ENCODE data around the gene LOXL4.

LOXL4 gene

DNA sequence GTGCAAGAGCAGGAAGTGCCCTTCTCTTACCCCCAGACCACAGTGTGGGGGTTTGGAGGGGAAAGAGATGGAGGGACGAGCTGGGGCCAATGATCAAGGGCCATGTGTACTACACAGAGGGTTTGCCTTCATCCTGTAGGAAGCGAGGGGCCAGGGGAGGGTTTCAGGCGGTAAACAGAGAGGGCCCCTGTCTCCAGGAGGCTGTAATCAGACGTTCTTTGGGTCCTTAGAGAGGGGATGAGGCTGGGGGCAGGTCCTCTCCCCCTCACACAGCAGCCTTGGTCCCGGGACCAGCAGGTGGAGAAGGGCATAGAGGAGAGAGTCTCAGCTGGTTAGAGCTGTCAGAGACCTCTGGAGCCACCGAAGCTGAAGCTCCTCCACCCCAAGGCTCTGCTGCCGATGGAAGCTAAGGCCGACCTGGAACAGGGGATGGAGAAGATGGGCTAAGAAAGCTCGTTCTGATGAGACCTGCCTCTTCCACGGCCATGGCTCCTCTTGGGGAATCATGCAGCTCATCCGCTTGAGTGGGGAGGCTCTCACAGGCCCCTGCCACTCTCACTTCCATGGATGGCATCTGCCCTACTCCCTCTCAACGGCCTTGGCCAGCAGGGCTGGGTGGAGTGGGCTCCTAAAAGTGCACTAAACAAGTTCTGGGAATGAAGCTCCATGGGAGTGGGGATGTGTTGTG is 3.5 kb downstream of the LOXL4 start:
- DNase-seq (ENCODE audit: low read depth, low spot score) = no peak

DNA sequence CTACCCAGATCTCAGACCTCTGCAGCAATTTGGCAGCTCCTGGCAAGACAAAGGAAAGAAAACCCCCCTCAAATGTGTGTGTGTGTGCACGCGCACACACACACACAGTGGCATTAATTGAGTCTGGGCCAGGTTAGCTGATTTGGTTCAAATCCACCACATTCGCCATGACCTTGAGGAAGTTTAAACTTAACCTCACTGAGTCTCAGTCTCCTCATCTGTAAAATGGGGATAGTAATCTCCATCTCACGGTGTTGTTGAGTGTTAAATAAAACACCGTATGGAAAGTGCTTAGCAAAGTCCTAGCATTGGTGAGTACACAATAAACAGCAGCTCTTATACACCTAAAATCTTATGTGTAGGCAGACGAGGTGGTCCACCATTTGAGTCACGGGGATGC is 4.9 kb downstream of the LOXL4 start:
- no peak for DNase-seq (ENCODE audit: low read depth, low spot score)

DNA sequence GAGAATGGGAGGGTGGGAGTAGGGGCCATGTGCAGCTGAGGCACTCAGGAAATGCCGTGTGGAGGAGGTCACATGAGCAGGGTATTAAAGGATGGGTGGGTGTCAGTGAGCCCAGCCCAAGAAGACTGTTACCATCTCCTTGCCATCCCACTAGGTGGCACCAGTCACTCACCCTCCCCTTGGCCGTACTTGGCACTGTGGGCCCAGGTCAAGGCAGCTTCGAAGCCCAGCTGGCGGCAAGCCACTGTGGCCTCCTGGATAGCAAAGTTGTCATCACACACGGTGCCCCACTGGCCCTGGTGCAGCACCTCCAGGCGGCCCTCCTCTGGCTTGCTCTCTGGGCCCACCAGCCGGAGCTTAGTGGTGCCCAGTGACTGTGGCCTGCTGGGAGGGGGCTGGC is 5.4 kb downstream of the LOXL4 start:
- no peak for DNase-seq (ENCODE audit: low read depth, low spot score)

DNA sequence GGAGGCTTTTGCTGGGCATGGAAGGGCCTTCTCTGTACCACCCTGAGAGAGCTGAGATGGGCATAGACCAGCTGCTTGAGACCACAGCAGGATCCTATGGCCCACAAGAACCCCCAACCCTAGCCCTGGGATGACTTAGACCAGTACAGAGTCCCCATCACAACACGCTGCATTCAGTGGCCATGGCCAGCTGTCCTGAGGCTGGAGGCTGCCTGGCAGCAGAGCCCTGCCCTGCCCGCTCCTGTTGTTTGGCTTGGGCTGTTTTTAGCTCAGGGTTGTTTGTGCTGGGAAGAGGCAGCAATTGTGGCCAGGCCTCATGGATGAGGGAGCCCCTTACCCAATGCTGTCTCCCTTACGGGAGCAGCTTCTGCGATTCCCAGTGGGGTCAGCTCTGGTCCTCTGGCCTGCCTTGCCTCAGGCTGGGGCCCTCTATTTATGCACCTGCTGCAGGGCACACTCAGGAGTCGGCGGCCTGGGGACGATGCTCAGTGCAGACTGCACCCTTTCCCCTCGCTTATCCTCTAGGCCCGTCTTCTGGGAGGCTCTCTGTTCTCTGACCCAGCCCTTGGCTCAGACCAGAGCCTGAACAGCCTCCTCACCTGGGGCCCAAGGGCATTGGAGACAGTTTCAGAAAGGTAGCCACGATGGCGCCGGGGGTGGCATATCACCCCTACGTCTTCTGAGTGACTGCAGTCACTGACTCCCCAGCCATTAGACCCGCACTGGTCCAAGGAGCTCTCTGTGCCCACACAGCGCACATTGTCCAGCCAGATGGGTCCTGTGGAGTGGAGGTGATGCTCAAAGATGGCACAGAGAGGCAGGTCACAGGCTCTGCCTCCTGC is 6.3 kb downstream of the LOXL4 start:
- no peak for DNase-seq (ENCODE audit: low read depth, low spot score)

DNA sequence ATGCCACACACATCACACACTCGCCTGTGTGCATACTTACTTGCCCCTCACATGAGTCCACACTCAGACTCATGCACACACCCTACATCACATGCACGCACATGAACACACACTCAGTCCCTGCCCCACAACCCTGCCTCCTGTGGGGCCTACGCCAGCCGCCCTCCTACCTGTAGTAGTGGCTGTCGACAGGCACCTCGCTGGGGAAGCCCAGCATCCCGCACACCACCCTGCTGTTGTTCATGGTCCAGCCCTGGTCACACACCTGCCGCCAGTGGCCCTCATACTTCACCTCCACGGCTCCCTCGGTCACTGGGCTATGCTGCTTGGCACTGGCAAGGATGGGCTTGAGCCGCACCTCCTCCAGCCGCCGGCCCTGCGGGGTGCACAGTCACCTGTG is 7.2 kb downstream of the LOXL4 start:
- DNase-seq (ENCODE audit: low read depth, low spot score) = no peak

DNA sequence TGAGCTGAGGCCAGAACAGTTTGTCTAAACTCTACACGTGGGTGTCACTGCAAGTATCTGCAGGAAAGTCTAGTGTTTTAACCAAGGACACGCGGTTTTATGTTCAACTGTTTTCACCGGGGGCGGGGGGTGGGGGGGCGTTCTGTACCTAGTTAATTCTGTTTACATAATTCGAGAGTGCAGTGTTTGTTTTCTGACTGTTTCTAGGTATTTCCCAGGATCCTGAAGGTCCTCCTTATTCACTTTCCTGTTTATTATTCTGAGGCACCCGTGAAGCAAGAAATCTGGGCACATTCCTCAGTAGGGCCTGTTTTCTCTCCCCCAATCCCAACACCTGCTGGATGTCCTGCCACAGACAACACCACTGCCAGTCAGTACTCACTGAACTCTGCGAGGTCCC is 7.6 kb downstream of the LOXL4 start:
- no peak for DNase-seq (ENCODE audit: low read depth, low spot score)

DNA sequence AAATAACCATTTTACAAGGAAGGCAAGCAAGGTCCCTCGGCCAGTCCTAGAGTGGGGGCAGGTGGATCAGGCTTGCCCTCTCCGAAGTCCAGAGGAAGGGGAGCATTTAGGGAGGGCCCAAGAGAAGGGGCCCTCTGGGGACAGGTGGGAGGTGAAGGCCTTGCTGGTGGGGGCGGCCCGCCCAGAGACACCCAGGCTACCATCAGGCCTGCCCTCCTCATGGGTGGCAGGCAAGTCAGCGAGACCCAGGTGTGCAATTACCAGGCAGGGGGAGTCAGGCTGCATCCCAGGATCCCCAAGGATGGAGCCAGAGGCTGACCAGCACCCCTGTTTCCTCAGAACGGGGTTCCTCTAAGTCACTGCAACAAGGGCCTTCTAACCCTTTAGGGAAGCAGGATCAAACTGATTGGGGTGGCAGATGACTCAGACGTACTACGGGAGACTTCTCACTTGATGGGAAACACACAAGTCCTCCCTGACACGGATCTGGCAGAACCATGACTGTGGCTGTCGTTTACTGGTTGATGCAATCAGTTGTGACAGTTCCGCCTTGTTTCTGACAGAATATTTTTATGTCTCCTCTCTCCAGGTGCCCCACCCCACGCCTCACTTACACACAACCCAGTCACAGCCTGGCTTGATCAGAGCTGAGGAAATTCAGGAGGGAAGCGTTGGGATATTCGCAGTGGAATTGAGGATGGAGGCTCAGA is 8.2 kb downstream of the LOXL4 start:
- DNase-seq (ENCODE audit: low read depth, low spot score) = no peak

DNA sequence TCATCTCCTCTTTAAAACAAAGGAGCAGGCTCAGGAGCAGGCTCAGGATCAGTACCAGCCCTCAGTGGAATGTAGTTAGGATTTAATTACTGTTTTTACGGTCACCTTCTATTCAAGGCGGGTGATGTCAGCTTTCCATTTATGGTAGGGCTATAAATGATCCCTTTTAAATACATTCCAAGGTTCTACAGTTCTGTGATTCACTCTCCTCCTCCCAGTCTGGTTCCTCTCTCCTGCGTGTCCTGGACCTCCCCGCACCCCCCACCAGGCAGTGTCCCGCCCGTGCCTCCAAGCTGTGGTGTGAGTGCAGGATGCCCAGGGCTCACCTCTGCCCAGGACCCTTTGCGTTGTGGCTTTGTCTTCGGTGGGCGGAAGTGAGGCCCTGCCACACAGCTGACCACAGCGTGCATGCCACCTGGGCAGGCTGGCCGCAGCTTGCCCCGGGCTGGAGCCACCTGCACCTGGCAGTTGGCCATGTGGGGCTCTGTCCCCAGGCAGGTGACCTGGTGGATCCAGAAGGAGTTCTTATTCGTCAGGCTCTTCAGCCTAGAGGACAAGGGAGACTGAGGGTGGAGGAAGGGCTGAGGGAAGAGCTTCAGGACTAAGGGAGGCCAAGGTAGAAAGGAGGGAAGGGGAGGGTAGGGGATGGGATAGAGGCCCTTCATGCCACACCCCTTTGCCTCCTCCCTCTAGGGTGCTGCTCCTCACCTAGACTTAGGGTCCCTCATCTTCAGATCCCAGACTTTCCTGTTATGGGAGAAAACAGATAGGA is 9.1 kb downstream of the LOXL4 start:
- DNase-seq (ENCODE audit: low read depth, low spot score) = no peak

DNA sequence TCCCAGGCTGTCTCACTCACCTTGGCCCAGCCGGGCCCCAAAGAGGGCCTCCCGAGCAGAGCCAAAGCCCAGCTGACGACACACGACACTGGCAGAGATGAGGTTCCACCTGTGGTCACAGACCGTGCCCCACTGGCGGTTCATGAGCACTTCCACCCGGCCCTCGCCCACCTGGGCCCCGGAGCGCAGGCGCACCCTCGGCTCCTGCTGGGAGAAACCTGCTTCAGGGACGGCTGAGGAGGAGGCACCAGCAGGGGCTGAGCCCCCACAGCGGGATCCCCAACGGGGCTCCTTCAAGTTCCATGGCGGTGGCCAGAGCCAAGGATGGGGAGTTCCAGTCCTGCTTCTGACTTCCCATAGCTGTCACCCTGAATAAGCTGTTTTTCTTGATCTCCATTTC is 10.0 kb downstream of the LOXL4 start:
- DNase-seq (ENCODE audit: low read depth, low spot score) = no peak

DNA sequence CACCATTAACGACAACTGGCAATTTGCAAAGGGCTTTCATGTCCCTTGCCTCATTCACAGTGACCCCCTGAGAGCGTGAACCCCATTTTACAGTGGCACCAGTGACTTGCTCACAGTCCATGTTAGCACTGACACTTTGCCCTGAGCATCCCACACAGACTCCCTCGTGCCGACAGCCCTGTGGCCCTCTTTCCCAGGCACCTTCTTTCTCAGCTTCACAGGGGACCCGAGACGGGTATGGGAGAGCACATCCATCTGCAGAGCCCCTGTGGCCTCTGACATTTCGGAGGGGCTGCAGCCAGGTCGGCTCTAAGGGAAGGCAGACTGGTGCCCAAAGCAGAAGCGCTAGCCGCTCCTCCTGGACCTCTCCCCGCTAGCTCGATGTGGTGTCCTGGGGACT is 10.8 kb downstream of the LOXL4 start:
- no peak for DNase-seq (ENCODE audit: low read depth, low spot score)

DNA sequence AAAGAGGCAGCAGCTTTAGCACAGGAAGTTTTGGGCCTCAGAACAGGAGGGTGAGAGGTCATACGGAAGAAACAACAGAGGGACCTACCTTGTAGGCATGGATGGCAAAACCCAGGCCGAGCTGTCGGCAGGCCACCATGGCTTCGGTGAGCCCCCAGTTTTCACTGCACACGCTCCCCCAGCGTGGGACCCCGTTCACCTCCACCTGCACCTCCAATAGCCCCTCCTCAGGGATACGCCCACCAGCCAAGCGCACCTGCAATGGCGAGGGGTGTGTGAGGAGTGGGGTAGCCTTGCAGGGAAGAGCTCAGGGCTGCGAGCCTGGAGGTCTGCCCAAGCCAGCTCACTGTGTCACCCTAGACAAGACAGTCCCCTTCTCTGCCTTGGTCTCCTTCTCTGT is 11.3 kb downstream of the LOXL4 start:
- no peak for DNase-seq (ENCODE audit: low read depth, low spot score)

DNA sequence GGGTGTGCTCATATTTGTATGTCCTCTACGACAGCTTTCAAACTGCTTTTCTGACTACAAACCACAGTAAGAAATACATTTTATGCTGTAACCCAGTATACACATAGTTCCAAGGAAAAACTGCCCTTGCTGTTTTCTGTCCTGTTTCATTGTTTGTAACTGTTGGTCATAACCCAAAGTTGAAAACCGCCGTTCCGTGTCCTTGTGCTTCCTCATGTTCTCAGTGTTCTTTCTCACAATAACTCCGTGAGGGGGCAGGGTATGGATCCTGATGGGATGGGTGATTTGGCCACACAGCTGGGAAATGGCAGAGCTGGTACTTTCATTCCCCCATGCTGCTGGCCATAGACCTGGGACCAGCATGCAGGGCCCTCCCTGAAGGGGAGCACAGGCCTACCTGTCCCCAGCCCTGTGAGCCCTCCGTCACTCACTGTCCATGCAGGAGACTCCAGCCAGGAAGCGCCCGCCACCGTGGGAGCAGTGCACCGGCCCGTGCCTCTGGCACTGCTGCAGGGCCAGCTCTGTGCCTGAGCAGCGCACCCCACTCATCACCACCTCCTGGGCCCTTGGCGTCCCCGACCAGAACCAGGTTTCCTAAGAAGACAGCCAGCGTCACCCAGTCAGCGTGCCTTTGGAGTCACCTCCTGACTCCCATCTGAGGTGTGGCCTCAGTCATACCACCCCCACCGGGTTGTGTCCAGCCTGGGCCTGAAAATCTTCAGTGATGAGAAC is 12.7 kb downstream of the LOXL4 start:
- DNase-seq (ENCODE audit: low read depth, low spot score) = no peak

DNA sequence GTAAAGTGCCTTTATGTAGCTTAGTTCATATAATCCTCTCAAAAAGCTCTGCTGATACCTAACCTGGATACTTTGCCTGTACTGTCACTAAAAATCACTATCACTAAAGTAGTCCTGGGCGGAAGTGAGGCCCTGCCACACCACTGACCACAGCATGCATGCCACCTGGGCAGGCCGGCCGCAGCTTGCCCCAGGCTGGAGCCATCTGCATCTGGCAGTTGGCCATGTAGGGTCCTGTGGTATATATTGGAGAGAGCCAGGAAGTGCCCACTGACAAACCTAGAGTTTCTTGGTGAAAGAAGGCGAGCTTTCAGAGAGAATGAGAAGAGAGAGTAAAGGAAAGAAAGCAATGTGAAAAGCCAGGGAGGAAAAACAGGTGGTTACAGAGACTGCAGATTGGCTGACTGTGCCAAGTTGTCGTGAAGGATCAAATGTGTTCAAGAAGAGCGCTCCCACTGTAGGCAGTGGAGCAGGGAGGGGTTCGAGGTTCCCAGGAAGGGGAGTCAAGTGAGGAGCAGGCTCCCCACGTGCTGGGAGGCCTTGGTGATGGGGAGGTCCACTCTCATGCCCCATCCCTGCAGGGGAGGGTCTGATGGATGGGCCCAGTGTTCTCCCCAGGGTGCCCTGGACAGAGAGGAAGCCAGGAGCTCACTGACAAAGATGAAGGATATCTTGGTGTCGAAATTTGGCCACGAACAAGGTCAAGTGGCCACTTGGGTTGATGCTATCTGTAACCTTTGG is 13.6 kb downstream of the LOXL4 start:
- DNase-seq (ENCODE audit: low read depth, low spot score) = no peak

DNA sequence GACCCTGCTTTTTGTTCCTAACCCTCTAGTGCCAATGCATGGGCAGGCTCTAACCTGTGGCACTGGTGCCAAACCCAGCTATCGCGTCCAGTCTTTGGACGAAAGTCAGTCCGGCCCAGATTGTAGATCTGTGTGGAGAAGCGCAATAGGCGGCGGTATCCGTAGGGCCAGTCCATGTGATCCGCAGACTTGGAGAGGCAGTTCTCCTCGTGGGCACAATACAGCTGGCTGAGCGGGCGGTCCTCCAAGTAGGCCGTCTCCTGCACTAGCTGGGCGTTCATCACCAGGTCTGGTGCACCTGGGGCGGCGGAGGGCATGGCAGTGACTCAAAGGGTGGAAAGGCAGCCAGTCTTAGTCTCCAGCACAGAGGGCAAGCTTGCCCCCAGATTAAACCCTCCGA is 14.5 kb downstream of the LOXL4 start:
- no peak for DNase-seq (ENCODE audit: low read depth, low spot score)

DNA sequence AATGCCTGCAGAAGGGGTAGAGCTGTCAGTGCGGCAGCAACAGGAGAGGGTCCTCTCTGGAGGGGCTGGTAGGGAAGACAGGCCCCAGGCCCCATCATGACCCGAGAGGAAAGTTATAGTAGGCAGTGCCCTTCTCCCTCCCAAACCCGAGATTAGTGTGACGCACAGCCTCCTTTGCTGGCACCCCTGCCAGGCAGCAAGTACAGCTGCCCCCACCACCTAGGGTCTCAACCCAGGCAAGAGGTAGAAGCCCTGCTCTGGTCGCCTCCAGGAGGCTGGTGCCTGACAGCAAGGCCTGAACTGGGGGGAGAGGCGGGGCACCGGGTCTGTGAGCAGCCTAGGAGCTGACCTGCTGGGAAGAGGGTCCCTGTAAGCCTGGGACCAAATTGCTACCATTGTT is 15.5 kb downstream of the LOXL4 start:
- DNase-seq (ENCODE audit: low read depth, low spot score) = no peak

DNA sequence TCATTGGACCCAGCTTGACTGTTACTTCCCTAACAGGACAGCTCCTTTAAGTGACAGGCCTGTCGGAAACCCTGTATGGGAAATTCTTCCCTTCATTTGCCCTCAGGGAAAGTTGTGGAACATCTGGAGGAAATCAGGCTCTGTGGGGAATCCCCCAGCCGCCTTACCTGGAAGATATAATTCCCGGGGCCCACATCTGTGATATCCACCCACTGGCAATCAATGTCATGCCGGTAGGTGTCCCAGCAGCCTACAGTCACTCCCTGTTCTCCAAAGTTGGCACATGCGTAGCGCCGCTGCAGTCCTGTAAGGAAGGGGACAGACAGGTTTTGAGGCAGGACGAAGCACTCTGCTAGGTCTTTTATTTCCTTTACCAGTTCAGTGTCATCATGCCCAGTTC is 16.6 kb downstream of the LOXL4 start:
- DNase-seq (ENCODE audit: low read depth, low spot score) = no peak

DNA sequence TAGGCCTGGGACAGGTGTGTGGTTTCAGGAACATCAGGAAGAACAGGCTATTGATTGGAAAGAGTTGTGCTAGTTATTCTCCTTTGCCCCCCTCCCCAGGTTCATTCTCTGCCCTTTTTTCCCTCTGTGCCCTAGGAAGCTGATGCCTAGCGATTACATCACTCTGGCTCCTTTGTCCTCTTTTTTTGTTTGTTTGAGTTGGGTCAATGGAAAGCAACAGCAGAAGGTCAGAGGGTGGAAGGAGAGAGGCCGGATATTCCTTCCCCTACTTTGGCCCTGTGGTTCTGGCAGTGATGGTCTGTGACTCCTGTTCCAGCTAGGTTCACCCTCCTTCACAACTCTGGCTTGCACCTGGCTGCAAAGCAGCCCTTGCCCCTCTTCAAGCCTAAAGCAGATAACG is 18.9 kb downstream of the LOXL4 start:
- DNase-seq (ENCODE audit: low read depth, low spot score) = no peak

DNA sequence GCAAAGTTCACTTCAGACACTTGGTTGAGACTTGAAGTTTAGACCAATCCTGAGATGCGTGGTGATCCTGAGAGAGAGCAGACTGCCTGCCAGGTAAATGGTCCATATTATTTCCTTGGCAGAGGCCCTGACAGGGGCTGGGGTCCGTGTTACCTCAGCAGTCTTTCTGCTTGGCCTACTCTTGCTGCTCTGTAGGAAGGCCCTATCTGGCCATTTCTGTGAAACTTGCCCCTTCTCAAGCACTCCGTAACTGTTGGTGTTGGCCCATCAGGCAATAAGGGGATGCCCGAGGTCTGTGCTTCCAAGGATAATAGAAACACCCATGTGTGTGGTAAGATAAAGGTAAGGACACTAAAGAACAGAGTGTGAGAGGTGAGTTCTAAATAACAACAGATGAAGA is 20.0 kb downstream of the LOXL4 start:
- DNase-seq (ENCODE audit: low read depth, low spot score) = no peak

DNA sequence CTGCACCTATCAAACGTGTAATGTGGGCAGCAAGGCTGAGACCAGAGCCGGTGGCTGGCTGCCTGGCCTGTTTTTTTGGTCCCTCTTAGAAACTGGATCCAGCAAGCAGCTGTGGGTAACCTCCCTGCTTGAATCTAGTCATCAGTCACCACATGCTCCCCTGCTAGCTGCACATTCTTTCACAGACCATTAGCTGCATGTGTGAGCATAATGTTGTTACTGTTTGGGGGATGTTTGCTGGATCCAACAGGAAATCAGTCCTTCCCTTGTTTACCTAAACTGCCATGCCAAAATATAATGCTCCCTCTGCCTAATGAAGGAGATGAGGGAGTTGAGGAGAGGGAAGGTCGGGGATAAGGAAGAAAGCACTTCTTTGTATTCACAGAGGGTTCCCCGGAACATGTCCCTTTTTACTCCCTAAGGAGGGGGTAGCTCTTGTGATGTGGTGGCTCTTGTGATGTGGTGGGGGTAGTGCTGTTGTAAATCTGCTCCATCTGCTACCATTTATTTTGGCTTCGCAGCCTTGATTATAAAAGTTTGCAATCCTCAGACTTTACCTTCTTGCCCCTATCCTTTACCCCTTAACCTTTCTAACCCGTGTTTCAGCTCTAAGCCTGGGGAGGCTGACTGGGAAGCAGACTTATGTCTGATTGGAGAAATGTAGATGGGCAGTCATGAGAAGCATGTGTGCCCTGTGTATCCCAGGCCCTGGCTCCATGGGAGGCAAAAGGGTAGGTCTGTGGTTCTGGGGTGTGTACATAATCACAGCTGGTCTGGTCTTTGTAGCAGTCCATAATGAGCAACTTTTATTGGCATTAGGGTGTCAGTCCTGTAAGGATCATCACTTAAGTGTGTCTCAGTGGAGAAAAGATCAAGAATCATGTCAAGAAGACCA is 20.8 kb downstream of the LOXL4 start:
- DNase-seq (ENCODE audit: low read depth, low spot score) = no peak

DNA sequence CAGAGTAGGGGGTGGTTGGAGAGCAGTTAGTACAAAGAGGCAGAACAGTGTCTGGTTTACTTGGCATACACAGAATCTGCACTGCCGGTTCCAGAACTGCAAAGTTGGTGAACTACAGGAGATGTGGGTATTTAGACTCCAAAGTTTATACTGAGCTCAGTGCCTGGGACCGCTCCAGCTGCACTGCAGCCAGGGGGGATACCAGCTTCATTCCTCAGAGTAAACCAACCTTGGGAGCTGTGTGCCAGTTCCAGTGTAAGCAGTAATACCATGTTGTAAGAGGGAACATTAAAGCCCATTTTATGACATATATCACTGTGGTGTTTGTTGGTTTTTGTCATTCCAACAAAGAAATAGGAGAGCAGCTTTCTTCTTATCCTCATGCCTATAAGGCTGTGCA is 23.4 kb downstream of the LOXL4 start:
- DNase-seq (ENCODE audit: low read depth, low spot score) = no peak
